Occipital lobe (tissue), 2 donors: ENCODE data around the gene ZNF410. TPM values are rescaled to one million over a fixed set of nuclear protein-coding genes. Genes with fewer than 3 reads are reported as not detected.
A peak's percentile ranks its signal among the peaks of the same experiment; 100 is the strongest.
"Not testable (repeated sequence)": the region's sequence is repeated elsewhere in the genome, so short reads cannot be mapped to it uniquely, and the experiment has no call there.

Source experiments
- DNase-seq: peaks from one replicate; lab custom pipeline; 2025; lab: John Stamatoyannopoulos, UW
- total RNA-seq: library from RNA; depleted of rRNA; stranded (reverse); fragments of >200 nt; gene quantifications from one replicate; pipeline ENCODE4 v1.2.3, GENCODE V29; 2014

Gene ZNF410, protein sequence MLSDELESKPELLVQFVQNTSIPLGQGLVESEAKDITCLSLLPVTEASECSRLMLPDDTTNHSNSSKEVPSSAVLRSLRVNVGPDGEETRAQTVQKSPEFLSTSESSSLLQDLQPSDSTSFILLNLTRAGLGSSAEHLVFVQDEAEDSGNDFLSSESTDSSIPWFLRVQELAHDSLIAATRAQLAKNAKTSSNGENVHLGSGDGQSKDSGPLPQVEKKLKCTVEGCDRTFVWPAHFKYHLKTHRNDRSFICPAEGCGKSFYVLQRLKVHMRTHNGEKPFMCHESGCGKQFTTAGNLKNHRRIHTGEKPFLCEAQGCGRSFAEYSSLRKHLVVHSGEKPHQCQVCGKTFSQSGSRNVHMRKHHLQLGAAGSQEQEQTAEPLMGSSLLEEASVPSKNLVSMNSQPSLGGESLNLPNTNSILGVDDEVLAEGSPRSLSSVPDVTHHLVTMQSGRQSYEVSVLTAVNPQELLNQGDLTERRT
- total RNA-seq, result 67.7 TPM

DNA sequence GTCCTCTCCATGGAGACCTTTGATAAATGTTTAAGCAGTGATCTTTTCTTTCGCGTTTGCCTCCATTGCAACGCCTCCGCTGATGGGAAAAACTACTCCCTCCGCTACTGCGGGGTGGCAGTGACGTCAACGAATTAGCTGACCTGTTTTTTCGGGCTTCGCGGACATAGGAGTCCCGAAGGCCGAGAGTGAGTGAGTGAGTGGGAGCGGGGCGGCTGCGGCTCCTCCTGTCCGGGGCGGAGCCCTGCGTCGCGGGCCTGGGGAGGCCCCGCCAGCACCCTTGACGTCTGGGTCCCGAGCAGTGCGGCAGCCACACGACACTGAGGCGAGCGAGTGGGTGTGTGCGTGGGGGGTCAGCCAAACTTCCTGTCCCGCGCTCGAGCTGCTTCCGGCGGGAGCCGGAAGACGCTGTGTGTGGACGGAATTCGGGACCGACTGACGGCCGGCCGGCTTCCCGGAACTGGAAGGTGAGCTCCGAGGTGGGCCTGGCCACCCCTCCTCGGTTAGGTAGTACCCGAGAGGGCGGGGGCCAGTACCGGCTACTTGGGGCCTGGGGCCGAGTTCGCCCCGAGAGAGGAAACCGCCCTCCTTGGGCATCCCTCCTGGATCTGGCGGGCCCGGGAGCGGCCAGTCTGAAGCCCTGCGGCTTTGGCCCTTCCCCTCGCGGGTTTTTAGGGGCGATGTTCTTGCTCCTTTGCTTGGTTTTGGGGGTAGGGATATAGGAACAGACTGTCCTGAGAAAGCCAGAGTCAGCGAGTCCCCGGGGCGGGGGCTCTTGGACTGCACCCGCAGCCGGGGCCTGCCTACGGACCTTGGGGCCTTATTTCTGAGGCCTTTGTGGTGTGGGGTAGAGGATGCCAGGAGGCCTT is at the start of gene ZNF410:
TSS of gene ZNF410 (plus strand) at position 411 of the 869 bp plus-strand sequence. CDS start 5,317 bp downstream, outside the sequence.
- peak; percentile 88 for DNase-seq

DNA sequence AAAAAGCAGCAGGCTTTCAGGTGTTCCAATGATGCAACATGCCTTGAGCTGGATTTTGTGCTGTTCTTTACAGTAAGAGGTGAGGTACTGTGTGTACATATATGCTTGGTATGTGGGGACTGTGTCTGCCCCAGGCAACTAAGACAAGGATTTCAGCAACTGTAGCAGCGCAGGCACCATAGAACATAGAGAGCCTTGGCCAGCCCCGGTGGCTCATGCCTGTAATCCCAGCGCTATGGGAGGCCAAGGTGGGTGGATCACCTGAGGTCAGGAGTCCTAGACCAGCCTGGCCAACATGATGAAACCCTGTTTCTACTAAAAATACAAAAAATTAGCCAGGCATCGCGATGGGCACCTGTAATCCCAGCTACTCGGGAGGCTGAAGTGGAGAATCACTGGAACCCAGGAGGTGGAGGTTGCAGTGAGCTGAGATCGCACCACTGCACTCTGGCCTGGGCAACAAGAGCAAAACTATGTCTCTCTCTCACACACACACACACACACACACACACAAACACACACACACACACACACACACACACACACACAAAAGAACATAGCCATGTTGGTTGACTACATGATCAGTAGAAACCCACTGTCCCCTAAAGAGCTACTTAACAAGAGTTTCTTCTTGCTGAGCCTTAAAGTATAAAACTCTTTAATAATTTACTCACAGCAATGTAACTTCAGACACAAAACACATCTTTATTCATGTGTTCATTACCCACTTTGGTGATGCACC is 48.2 kb upstream of the ZNF410 start:
- not testable (repeated sequence) for DNase-seq

DNA sequence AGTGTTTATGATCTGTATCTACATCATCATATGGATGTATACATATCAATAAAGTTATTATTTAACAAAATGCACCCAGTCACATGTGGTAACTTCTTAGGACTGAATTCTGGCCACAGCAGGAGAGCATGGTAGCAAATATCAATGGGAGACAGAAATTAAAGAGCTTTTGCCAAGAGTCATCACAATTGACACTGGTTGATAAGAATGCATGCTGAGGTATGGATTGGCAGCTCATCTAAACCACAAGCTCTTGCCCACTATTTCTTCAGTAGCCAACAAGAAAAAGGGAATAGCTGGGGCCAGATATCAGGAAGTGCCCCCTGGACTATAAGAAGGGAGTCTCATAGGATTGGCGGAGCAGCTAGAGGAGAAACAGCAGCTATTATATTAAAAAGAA is 44.5 kb upstream of the ZNF410 start:
- DNase-seq, result no peak

DNA sequence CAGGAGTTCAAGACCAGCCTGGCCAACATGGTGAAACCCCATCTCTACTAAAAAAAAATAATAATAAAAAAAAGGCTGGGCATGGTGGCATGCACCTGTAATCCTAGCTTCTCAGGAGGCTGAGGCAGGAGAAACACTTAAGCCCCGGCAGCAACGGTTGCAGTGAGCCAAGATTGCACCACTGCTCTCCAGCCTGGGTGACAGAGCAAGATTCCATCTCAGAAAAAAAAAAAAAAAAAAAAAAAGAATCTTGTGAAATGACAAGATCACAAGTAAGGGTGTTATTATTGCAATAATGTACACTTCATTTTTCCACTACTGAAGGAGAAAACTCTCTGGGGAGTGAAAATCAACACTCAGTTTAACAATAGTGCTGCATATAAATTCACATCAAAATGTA is 43.8 kb upstream of the ZNF410 start:
- no peak for DNase-seq

DNA sequence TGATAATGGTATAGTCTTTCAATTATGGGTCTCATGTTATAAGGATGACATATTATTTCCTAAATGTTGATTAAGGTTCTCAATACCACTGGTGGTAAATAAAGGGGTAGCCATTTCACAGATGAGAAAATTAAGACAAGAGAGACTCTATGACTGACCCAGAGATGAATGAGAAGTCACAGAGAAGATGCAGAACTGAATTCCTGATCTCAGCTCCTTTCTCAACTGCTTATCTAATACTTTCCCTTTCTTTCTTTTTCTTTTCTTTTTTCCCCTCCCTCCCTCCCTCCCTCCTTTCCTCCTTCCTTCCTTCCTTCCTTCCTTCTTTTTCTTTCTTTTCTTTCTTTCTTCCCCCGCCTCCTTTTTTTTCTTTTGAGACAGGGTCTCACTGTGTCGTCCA is 43.4 kb upstream of the ZNF410 start:
- no peak for DNase-seq

DNA sequence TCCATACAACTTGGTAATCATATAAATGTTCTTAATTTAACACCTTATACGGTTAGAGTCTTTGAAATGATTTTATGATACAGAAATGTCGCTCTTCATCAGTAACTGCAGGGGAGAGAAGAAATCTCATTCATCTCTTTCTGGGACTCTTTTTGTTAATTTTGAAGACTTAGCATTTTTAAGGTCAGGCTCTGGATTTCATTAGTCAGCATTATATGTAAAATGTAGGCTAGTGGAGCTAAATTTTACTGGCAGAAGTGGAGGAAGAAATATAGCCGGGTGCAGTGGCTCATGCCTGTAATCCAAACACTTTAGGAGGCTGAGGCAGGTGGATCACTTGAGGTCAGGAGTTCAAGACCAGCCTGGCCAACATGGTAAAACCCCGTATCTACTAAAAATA is 39.7 kb upstream of the ZNF410 start:
- no peak for DNase-seq

DNA sequence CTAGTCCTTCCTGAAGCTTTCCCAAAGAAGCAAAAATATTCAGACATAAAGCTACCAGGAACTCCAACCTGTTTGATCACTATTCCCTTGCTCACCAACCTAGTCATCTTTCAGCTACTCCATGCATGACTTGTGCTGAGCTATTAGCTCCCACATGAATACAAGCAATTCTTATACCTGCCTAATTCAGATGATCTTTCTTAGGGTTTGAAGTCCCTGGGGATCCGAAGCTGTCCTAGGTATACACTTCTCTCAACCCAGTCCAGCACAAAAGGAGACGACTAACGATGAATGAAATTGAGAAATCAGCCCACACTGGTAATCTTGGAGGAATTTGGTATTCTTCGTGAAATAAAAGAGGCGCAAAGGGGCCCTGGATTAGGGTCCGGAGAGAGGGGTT is 35.7 kb upstream of the ZNF410 start:
- DNase-seq, result no peak

DNA sequence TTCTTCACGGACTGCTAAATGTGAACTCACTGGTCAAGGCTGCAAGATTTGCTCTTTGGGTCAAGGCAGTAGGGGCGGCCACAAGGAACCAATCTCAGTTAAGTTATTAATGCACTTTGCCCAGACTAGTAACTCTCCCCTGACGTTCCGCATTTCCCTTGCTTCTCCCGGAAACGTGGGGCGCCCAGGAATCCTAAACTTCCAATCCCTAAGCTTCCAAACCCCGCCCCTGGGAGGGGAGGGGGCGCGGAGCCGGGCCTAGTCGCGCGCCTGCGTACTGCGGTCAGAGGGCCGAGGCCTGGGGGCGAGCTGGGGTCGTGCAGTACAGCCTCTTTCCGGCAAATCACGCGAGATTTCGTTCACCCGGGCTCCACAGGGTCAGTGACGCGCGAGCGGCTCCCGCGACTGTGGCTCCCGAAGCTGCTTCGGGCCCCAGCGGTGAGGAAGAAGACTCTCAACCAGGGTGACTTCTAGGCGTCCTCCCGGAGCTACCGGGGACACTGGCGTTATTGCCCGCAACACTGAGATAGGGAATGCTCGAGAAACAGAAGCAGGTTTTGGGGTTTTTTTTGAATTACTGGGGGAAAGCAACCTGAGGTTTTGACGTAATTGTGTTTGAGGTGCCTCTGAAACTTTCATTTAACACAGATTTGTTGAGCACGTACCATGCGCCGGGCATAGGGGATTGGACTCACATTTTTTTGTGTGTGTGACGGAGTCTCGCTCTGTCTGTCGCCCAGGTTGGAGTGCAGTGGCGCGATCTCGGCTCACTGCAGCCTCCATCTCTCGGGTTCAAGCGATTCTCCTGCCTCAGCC is 34.9 kb upstream of the ZNF410 start, which contains the start of gene PTGR2:
TSS of gene PTGR2 (plus strand) at position 265 of the 816 bp plus-strand sequence. CDS start 7,032 bp downstream, outside the sequence.
- DNase-seq, result peak; percentile 90

DNA sequence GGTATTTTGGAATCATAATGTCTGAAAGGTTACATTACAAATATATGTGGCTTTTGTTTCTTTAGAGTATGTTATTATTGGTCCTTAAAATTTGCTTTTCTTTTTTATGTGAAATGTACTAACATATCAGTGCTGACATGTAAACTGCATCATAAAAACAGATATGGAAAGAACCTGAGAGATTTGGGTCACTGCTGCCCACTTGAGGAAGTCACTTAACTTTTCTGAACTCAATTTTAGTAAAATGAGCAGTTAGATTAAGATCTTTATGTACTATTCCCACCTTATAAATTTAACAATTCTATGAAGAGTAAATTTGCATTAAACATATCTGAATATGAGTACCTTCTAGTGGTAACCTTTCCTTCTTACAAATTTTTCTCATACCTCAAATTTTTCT is 27.5 kb upstream of the ZNF410 start:
- no peak for DNase-seq

DNA sequence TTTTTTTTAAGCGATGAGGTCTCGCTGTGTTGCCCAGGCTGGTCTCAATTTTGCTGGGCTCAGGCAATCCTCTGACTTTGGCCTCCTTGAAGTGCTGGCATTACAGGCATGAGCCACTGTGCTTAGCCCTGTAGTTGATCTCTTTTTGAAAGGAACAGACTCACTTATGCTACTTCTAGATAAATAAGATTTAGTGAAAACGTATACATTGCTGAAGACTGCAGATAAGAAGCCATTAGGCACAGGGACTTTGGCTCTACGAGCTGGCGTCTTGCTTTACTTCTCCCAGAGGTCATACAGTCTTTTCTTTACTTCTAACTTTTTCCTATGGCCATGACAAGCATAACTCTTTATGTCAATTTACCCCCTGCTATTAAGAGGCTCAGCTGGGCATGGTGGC is 25.6 kb upstream of the ZNF410 start:
- no peak for DNase-seq

DNA sequence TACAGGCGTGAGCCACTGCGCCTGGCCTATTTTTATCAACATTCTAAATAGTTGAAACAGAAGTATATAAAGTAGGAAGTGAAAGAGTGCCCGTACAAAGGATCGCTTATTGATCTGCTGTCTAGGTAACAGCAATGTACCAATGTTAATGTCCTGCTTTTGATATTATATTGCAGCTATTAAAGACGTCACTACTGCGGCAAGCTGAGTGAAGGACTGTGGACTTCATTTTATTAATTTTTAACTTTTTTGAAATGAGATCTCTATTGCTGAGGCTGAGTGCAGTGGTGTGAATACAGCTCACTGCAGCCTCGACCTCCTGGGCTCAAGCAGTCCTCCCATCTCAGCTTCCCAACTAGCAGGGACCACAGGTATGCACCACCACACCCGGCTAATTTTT is 24.2 kb upstream of the ZNF410 start:
- DNase-seq, result no peak

DNA sequence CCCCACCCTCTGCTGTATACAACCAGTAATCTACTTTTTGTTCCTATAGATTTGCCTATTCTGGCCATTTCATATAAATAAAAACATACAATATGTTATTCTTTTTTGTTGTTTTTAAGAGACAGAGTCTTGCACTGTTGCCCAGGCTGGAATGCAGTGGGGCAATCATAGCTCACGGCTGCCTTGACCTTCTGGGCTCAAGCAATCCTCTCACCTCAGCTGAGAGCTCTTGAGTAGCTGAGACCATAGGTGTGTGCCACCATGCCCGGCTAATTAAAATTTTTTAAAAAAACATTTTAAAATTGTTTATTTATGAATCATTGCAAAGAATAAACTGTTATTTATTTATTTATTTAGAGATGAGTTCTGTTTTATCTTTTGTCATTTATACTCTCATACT is 23.4 kb upstream of the ZNF410 start:
- no peak for DNase-seq

DNA sequence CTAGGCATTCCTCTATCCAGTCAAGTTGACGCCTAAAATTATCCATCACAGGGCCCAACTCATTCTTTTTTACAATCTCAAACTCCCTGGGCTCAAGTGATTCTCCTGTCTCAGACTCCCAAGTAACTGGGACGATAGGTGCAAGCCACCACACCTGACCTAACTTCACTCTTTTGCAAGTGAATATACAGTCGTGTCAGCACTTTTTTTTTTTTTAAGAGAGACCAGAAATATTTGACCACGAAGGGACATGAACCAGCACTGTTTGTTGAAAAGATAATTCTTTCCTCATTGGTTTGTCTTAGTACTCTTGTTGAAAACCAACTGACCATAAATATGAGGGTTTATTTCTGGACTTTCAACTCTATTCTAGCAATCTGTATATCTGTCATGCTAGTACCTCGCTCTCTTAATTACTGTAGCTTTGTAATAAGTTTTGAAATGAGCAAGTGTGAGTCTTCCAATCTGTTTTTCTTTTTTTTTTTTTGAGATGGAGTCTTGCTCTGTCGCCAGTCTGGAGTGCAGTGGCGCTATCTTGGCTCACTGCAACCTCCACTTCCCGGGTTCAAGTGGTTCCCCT is 21.0 kb upstream of the ZNF410 start:
- no peak for DNase-seq

DNA sequence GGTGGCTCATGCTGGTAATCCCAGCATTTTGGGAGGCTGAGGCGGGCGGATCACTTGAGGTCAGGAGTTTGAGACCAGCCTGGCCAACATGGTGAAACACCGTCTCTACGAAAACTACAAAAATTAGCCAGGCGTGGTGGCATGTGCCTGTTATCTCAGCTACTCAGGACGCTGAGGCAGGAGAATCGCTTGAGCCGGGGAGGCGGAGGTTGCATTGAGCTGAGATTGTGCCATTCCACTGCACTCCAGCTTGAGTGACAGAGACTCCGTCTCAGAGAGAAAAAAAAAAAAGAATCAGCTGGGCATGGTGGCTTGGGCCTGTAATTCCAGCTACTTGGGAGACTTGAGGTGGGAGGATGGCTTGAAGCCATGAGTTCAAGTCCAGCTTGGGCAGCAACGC is 16.9 kb upstream of the ZNF410 start:
- not testable (repeated sequence) for DNase-seq

DNA sequence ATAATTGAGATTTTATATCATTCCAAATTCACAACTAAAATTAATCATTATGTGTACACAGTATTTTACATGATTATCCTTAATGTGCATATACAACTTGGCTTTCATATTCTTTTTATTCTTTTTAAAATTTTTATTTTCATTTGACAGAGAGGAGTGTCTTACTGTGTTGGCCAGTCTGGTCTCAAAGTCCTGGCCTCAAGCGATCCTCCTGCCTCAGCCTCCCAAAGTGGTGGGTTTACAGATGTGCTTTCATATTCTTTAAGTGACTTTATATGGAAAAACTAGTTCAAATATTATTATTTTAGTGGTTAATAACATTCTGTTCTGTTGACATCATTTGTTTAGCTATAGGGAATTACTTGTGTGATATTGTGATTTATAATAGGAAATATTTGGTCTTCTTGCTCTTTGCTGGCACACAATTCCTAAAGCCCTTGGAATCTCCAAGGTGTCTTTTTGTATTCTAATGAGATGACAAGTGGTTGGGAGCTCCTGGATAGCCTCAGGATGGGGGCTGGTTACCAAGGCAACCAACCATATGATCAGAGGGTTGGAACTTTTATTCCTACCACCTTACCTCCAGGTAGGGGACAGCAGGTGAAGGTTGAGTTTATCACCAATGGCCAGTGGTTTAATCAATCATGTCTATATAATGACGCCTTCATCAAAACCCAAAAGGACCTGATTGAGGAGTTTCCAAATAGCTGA is 16.0 kb upstream of the ZNF410 start:
- no peak for DNase-seq

DNA sequence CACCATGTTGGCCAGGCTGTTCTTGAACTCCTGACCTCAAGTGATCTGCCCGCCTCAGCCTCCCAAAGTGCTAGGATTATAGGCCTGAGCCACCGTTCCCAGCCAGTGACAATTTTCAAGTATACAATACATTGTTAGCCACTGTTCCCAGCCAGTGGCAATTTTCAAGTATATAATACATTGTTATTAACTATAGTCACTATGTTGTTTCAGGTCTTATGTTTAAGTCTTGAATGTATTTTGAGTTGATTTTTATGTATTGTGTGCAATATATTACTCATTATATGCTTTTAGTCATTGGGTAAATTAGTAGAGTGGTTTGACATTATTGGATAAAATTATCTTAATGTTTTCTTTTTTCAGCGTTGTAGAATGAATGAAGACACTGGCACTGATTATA is 13.0 kb upstream of the ZNF410 start:
- no peak for DNase-seq

DNA sequence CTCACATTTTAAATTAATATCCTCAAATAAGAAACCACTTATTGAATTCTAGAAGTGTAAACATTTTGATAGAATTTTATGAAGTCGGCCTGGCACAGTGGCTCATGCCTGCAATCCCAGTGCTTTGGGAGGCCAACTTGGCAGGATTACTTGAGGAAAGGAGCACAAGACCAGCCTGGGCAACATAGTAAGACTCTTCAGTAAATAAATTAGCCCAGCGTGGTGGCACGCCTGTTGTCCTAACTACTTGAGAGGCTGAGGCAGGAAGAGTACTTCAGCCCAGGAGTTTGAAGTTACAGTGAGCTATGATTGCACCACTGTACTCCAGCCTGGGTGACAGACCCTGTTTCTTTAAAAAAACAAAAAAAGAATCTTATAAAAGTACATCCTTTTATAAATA is 8.9 kb upstream of the ZNF410 start:
- no peak for DNase-seq

DNA sequence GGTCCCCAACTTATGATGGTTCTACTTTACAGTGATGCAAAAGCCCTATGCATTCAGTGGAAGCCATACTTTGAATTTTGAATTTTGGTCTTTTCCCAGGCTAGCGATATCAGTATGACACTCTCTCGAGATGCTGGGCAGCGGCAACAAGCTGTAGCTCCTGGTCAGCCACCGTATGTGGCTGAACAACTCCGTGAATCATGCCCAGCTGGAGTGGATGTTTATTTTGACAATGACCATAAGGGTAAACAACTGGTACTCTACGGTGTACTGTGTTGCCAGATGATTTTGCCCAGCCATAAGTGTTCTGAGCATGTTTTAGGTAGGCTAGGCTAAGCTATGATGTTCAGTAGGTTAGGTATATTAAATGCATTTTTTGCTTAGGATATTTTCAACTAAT is 8.2 kb upstream of the ZNF410 start:
- no peak for DNase-seq

DNA sequence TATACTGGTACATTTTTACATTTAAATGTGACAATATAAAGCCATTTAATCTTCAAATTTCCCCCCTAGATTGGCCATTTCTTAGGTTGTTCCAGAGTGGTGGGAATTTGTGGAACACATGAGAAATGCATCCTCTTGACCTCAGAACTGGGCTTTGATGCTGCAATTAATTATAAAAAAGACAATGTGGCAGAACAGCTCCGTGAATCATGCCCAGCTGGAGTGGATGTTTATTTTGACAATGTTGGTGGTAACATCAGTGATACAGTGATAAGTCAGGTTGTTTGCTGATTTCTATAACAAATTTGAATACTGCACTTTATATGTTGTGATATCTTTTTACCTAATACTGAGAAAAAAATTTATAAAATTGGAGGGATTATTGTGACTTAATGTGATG is 7.6 kb upstream of the ZNF410 start:
- DNase-seq, result no peak
